ENCODE measurements around the gene SPECC1L.

SPECC1L gene

DNA sequence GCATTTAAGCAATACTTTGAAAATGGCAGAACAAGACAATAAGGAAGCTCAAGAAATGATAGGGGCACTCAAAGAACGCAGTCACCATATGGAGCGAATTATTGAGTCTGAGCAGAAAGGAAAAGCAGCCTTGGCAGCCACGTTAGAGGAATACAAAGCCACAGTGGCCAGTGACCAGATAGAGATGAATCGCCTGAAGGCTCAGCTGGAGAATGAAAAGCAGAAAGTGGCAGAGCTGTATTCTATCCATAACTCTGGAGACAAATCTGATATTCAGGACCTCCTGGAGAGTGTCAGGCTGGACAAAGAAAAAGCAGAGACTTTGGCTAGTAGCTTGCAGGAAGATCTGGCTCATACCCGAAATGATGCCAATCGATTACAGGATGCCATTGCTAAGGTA is 51.9 kb downstream of the SPECC1L start:
- DNase-seq (ENCODE audit: low read depth) = no peak

DNA sequence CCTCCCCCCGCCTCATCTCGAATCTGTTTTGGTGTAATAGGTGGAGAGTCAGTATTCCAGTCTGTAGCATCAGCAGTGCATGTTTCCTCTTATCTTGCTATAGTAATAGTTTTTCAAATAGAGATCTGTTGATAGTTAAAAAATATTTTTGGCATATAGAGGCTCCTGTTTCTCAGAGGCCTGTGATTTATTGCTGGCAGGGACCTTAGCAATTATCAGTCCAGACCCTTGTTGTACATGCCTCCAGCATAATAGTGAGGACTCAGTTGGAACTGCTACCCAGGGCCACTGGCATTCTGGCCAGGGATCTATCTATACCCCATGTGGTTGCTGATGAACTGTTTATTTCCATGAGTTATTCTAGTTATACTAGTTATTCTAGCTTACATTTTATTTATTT is 52.6 kb downstream of the SPECC1L start:
- no peak for DNase-seq (ENCODE audit: low read depth)

DNA sequence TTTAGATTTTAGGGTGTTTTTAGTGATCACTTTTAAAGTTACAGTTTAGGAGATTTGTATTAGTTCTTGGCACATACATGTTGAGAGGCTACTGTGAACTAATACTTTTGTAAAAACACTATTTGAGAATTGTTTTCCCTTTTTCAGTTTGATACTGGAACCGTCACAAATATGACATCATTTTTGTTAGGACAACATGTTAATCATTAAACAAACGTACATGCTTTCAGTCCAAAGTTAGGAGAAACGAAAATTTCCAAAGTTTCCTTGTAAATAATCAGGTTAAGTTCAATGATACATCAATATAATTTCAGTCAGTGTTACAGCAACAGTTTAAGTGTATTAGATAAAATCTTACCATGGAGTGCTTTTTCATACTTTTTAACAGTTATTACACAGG is 53.1 kb downstream of the SPECC1L start:
- no peak for DNase-seq (ENCODE audit: low read depth)

DNA sequence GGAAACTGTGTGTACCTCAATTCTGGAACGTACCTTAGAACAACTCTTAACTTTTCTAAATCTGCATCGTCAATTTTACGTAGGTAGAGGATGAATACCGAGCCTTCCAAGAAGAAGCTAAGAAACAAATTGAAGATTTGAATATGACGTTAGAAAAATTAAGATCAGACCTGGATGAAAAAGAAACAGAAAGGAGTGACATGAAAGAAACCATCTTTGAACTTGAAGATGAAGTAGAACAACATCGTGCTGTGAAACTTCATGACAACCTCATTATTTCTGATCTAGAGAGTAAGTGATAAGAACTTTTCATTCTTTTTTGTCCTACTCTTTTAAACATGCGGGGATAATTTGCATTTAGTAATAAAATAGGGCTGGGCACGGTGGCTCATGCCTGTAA is 53.5 kb downstream of the SPECC1L start:
- no peak for DNase-seq (ENCODE audit: low read depth)

GRCh38 chr22:24325105-24325757 is 54.6 kb downstream of the SPECC1L start:
- no peak for DNase-seq (ENCODE audit: low read depth)

DNA sequence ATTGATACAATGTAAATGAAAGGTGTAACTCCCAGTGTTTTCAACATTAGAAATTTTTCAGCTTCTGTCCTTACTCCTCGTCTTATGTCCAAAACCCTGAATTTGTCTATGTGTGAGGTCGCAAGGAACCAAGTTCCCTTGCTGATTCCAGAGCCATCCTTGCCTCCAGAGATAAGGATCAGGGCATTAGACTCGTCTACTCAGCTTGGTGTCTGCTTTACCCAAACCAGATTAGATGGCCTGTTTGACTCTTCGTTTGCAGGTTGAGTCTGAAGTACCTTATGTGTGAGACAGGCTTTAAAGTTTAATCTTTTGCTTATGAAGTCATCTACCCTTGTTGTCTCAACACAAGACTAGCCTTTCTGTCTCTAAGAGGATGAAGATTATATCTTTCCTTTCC is 55.6 kb downstream of the SPECC1L start:
- DNase-seq (ENCODE audit: low read depth) = no peak

- no peak for DNase-seq (ENCODE audit: low read depth)
Observed at GRCh38 chr22:24327832-24328231, 57.2 kb downstream of the SPECC1L start.

GRCh38 chr22:24329453-24329852 is 58.8 kb downstream of the SPECC1L start:
- DNase-seq (ENCODE audit: low read depth) = no peak

DNA sequence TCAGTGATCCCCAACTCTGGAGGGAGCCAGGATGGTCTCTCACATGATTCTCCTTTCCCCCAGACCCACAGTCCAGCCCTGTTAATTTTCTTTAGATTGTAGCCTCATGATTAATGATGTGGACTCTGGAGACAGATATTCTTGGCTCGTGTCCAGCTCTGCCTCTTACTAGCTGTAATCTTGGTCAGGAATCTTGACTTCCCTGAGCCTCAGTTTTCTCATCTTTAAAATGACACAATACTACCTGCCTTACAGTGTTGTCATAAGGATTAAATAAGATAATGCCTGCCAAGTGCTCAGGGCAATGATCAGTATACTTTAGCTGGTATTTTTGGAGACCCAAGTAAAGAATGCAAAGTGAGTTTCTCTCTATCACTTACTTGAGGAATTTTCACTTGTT is 60.0 kb downstream of the SPECC1L start:
- no peak for DNase-seq (ENCODE audit: low read depth)

DNA sequence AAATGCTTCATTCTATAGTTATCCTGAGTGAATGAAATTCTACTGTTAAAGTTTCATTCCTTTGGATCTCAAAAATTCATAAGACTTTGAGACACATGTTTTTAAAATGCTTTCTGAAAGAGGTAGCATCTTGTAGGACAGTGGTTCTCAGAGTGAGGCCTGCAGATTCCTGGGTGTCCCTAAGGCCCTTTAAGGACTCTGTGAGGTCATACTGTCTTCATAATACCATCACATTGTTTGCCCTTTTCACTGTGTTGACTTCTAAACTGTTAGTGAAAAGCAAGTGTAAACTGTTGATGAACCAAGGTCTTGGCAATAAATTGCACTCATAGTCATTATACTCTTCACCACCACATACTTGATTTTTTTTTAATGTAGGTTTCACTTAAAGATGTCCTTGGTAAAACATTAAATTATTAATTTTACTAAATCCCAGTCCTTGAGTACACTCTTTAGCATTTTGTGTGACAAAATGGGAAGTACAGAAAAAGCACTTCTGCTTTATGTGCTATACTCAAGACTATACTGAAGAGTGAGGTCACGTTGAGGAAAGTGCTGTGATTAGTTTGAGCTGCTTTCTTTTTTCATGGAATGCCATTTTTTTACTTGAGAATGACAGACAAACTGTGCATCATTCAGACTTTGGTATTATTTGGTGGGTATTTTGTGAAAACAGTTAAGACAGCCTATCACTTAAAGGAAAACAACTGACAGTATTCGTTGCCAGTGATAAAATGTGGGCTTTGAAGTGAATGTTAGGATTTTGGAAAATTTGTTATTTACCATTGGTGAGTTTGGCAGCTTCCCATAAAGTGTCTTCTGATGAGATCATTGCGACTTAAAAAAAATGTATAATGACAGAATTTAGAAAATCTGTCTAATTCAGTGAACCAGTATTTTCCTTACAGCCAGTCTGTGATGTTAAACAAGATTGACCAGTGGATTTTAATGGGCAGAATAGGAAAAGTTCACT is 61.1 kb downstream of the SPECC1L start:
- no peak for DNase-seq (ENCODE audit: low read depth)

GRCh38 chr22:24333301-24333700 is 62.7 kb downstream of the SPECC1L start:
- no peak for DNase-seq (ENCODE audit: low read depth)

DNA sequence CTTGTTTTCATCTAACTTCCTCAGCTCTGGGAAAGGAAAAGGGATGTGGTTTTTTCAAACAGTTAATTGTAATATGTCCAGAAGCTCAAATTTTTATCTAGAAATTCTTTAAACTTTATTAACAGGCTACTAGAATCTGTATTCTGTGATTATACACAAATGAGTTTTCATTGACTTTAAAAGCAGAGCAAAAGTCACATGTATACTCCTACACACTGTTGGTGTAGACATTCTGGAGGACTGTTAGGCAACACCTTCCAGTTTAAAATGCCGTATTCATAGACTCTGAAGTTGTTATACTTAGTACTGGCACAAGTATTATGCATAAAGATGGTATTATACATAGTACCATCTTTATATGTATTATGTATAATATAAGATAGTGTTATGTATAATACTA is 64.9 kb downstream of the SPECC1L start:
- DNase-seq (ENCODE audit: low read depth) = no peak

- no peak for DNase-seq (ENCODE audit: low read depth)
Observed at GRCh38 chr22:24337894-24338645, 67.4 kb downstream of the SPECC1L start.

DNA sequence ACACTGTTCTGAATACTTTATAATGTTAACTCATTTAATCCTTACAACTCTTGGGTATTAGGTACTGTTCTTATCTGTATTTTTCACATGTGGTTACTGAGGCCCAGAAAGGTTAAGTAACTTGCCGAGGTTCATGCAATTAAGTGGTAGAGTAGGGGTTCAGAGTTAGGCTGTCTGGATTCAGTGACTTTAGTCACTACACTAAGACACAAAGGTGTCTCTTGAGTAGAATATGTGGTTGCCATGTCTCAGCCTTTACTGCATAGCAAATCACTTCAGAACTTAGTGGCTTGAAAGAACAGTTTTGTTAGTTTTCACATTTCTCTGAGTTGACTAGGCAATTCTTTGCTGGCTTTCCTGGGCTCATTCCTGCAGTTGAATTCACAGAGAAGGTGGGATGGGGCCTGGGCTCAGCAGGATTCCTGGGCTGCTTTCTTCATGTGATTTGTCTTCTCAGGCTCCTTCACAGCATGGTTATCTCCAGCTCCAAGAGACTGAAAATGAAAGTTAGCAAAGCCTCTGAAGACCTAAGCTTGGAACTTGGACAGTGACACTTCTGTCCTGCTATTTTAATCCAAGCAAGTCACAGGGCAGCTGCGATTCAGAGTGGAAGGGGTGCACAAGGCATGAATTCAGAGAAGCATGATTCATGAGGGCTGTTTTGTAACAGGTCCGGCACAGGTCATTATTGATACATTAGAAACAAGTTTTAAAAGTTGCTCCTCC is 68.3 kb downstream of the SPECC1L start:
- DNase-seq (ENCODE audit: low read depth) = no peak

DNA sequence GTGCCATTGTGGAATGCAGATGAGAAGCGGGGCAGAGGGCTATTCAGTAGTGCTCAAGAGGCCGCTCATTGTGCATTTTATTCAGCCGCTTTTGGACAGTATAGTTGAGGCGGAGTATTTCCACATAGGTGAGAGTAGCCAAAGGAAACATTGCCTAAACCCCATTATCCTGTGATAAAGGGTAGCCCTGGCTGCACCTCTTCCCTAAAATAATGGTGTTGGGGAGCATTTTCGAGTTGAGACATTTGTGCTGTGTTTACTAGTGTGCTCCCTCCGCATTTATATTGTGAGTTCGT is 68.8 kb downstream of the SPECC1L start:
- no peak for DNase-seq (ENCODE audit: low read depth)

DNA sequence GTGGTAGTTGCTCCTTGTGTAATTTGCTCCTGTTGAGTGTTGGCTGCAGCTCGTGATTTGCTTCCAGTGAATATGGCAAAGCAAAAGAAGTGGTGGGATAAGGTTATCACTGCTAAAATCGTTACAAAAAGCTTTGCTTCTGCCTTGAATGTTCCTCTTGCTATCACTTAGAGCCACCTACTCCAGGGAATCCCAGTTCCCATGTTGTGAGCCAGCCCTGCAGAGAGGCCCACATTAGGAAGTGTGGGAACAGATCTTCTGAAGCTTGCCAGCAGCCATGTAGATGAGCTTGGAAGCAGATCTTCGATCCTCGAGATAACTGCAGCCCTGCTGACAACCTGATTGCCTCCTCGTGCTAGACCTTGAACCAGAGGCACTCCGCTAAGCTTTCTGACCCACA is 71.0 kb downstream of the SPECC1L start:
- DNase-seq (ENCODE audit: low read depth) = no peak

- no peak for DNase-seq (ENCODE audit: low read depth)
Observed at GRCh38 chr22:24350627-24351026, 80.0 kb downstream of the SPECC1L start.

DNA sequence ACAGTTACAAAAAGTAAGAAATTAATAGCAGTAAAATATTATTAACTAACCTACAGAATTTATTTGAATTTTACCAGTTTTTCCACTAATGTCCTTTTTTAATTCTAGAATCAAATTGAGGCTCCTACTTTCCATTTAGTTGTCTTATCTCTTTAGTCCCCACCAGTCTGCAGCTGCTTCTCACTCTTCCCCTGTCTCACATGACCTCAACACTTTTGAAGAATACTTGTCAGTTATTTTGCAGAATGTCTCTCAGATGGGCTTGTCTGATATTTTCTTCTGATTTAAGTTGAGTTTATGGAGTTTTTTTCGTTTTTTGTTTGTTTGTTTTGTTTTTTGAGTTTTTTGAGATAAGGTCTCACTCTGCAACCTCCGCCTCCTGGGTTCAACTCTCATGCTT is 82.5 kb downstream of the SPECC1L start:
- DNase-seq (ENCODE audit: low read depth) = no peak

GRCh38 chr22:24355574-24355973 is 84.9 kb downstream of the SPECC1L start:
- no peak for DNase-seq (ENCODE audit: low read depth)

DNA sequence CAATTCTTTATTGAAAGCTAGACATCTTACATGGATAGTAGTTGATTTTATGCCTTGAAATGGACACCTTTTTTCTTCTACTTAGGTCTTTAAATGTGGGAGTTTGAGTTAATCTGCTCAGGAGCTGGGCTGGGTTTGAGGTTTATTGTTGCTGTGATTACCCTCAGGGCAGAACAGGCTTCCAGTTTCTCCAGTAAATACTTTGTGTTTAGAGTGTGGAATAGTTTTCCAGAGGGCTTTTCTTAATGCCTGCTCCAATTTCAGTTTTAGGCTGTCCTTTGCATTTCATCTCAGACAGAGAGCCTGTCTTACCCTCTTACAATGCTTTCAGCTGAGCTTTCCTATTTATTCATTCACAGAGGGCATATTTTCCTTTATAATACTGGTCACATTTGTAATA is 86.9 kb downstream of the SPECC1L start:
- DNase-seq (ENCODE audit: low read depth) = no peak

DNA sequence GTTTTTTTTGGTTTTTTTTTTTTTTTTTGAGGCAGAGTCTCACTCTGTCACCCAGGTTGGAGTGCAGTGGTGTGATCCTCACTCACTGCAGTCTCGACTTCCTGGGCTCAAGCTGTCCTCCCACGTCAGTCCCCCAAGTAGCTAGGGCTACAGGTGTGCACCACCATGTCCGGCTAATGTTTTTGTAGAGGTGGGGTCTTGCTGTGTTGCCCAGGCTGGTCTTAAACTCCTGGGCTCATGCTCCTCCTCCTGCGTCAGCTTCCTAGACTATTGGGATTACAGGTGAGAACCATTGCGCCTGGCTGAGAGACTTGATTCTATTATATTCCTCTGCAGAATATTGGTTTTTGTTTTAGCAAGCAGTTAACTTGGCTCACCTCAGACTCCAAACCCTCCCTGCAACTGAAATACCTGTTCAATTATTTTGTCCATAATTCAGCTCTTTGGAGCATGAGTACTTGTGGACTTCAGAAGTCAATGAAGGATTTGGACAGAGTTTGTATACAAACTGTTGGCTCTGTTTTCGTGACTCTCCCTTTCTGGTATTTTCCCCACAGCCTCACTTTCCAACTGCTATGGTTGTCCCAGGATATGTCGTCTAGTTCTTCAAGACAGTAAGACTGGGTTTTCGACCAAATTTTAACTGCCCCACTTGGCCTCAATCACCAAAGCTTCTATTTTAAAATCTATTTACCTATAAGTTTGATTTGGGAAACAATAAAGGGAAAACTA is 87.6 kb downstream of the SPECC1L start:
- DNase-seq (ENCODE audit: low read depth) = no peak

All from activated T-cell treated with anti-CD3 and anti-CD28 coated beads for 48 hours (primary cell).